GM18498 (cell line): ENCODE data around the gene ATP1B1.
"Not testable (repeated sequence)": the region's sequence is repeated elsewhere in the genome, so short reads cannot be mapped to it uniquely, and the experiment has no call there.

Experiments used
- ATAC-seq: cut with Tn5 transposase; IDR thresholded peaks from one replicate; pipeline ENCODE4 v1.9.1; 2021; ENCODE audit warnings: mild to moderate bottlenecking, moderate library complexity; ENCODE audit not compliant: unreplicated experiment

The ATP1B1 gene

DNA sequence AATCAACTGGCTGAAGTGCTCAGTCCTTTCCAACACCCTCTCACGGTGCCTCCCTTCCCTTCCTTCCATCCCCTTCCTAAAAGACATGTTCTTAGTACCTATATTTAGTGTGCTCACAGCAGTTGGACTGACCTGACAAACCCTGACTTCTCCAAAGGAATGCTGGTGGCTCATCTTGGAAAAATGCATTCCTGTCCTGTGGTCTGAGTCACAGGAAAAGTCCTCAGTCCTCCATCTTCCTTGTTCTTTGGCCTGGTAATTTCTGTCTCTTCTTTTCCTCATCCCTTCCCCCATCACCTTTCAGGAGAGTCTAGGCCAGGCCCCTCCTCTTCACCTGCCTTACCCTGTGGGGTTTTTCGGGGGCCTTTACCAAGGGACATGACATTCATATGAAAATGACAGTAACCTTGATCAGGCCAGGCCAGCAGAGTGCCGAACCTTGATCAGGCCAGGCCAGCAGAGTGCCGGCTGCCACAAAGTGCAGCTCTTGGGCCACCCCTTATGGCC lies 7.2 kb downstream of the ATP1B1 start:
- no peak for ATAC-seq

DNA sequence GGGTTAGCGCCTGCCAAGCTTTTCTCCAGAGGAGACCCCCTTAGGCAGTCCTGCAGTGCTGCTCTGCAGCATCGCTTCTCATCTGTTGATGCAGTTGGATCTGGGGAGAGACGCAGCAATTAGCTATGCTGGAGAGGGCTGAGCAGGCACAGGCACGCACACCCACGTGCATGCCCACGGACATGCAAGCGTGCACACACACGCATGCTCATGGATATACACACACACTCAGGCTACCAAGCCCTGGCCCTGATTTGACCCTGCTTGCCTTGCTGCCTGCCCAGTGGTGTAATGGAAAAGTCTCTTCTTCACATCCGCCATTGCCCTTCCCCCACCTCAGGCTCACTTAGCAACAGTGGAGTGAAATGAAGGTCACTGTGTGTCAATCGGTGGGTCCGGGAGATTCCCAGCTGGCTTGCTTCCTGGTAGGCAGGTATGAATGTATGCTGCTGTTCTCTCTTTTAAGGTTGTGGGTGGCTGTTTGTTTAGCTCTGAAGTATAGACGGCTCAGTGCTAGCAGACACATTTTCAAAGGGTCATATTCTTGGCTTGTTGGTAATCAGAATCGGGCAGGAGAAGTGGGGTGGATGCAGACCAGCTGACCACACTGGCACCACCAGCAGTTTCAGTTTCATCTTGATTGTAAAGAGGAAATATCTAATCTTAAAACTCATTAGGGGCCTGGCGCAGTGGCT lies 9.5 kb downstream of the ATP1B1 start:
- ATAC-seq: peak; percentile 64

GRCh38 chr1:169117014-169117413 lies 10.5 kb downstream of the ATP1B1 start:
- ATAC-seq: no peak

DNA sequence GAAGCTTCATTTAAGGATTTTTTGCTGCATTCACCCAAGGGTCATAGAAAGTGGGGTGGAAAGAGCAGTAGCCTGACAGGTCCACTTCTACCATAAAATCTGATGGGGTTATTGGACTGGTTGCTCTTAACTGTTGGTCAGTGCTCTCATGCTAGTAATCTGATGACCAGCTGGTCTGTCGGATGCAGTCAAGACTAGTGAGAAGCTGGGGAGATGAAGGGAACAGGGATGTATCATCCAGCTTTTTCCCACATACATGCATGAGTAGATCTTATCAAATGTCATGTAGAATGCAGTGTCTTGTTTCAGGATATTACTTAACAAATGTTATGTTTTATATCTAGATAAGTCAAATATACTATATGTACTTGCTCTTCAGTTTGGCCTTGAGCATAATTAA lies 11.1 kb downstream of the ATP1B1 start:
- ATAC-seq: no peak

- ATAC-seq: no peak
Measured at GRCh38 chr1:169118227-169118626, 11.7 kb downstream of the ATP1B1 start.

DNA sequence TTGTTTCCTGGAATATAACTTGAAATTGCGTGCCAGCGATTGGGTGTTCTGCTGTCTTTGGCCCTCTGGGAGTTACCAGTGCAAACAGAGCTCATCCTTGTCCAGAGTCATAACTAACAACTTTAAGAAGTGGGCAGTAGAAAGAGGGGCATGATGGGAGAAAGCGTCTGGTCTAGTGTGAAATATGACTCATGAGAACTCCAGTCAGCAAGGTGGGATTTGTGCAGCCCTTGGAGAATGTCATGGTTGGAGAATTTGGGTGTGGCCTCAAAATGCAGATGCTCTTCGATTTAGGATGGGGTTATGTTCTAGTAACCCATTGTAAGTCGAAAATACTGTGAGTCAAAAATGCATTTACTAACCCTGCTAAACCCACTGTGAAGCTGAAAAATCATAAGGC lies 12.9 kb downstream of the ATP1B1 start:
- no peak for ATAC-seq

- no peak for ATAC-seq
Measured at GRCh38 chr1:169120066-169120465, 13.6 kb downstream of the ATP1B1 start.

GRCh38 chr1:169121146-169121923 lies 14.8 kb downstream of the ATP1B1 start:
- no peak for ATAC-seq

GRCh38 chr1:169122976-169123375 lies 16.5 kb downstream of the ATP1B1 start:
- ATAC-seq: peak; percentile 50

- no peak for ATAC-seq
Measured at GRCh38 chr1:169124459-169124858, 18.0 kb downstream of the ATP1B1 start.

DNA sequence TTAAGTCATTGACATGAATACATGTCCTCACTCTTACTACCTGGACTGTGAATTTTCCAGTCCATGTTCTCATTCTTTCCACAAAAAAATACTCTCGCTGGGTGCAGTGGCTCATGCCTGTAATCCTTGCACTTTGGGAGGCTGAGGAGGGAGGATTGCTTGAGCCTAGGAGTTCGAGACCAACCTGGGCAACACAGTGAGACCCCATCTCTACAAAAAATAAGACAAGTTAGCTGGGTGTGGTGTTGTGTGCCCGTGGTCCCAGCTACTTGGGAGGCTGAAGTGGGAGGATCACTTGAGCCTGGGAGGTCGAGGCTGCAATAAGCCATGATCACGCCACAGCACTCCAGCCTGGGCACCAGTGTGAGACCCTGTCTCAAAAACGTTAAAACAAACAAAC lies 19.1 kb downstream of the ATP1B1 start:
- ATAC-seq: not testable (repeated sequence)

DNA sequence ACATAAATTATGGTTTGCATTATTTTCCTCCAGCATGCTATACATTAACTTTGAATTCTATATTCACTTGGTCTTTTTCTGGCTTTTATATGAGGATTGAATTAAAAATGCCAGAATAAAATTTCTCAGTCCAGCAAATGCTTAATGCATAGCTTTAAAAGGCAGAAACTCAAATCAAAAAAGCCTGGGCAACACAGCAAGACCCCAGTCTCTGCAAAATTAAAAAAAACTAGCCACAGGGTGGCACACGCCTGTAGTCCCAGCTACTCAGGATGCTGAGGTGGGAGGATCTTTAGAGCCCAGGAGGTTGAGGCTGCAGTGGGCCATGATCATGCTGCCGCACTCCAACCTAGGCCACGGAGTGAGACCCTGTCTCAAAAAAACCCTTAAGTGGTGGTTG lies 19.8 kb downstream of the ATP1B1 start:
- no peak for ATAC-seq

DNA sequence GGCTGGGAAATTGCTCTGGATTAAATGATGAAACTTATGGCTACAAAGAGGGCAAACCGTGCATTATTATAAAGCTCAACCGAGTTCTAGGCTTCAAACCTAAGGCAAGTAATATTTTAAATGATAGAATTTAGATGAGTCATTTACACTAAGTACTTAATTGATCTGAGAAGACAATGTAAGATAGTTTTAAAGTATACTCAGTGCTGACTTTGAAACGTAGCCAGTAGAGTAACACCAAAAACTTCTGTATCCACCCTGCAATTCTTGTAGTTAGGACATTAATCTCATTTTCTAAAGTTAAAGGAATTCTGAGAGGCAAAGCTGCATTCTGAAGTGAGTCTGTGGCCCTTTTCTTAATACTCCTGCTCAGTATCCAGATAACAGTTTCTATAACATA lies 20.8 kb downstream of the ATP1B1 start:
- no peak for ATAC-seq

GRCh38 chr1:169128562-169128961 lies 22.1 kb downstream of the ATP1B1 start:
- ATAC-seq: no peak

DNA sequence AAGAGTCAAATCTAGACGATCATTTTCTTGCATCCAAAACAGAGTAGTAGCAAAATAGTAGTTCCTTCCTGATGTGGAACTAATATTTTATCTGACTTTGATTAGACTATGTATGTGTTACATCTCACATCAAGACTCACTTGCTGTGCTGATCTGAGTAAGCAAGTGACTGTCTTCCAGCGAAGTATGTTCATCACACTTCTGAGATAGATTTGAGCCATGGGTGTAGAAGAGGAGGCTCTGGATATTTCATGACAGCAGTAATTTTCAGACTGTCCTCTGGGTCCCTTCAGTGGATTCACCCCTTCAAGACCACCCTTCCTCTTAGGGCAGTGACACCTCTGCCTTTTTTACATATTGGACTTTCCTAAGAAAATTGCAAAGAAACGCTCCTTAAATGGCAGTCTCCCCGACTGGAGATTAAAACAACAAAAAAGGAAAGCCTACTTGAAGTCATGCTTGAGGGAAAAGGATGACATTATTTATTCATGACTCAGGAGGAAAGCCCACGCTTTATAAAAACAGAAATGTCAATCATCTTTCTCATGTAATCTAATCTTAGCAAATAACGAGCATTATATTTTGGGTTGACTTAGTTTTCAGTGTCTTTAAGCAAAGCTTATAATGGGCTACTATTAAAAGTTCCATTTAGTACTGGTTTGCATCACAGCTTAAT lies 22.8 kb downstream of the ATP1B1 start:
- no peak for ATAC-seq

DNA sequence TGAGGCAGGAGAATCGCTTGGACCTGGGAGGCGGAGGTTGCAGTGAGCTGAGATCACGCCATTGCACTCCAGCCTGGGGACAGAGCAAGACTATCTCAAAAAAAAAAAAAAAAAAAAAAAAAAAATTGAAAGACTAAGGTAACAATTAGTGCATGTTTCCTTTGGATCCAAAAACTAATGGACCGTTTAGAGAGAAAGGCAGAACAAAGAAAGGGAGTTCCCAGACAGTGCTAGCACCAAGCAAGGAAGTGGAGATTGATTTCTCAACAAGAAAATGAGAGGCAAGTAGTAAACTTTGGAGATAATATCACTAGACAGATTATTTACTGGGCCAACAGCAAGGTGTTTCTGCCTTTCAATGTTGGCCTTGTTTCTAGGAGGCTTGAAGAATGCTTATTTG lies 24.2 kb downstream of the ATP1B1 start:
- ATAC-seq: no peak

- no peak for ATAC-seq
Measured at GRCh38 chr1:169132512-169133227, 26.2 kb downstream of the ATP1B1 start.

DNA sequence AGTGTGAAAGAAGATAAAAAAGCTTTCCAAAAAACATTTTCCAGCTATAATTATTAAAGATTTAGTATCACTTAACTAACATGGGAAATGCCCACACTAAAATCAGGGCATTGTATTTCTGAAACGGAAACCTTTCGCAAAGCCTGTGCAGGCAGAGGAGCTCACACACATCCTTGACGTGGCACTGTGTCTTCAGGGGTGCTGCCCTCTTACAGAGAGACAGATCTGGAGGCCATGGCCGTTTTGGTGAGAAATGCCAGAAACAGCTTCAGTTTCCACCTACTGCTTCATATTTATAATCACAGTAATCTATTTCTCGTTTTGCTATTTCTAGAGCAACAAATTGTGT lies 26.7 kb downstream of the ATP1B1 start:
- ATAC-seq: no peak

DNA sequence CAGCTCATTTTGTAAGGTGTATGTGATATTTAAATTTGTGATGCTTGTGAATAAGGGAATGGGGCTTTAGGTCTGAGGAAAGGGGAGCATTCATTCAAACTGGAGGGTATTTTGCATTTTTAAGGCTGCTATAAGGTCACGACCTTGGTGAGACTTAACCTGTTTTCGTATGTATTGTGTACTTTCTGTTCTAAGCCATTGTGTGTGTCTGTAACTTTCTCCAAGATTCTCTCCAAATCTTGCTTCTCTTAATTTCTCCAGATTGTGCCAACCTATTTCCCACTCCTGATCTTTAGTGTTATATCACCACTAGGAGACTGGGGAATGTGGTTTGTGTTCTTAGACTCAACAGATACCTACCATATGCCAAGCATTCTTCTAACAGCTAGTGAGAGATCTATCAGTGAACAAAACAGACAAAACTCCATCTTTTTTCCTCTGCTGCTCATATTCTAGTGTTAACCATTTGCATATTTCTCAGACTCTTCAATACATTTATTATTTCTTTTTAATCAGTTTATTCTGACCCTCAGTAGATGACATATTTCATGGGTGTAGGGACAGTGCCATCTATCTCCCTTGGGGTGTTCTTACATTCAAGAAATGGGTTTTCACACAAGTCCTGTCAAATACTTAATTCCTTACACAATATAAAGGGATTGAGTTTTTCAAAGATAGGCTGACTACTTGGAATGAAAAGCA lies 27.5 kb downstream of the ATP1B1 start:
- no peak for ATAC-seq

GRCh38 chr1:169137357-169137756 lies 30.9 kb downstream of the ATP1B1 start:
- no peak for ATAC-seq
